Stimulated activated CD4-positive, alpha-beta T cell treated with anti-CD3 and anti-CD28 coated beads, TNF-alpha, amount 100 ng/mL, for 24 hours (primary cell): ENCODE data around the gene OR7C2.

Source experiments
- DNase-seq, 3 experiments: peaks; one replicate each; pipeline ENCODE4 v3.0.0-alpha.2; 2020; ENCODE audit warnings: low read depth in 3 of 3

OR7C2 gene

DNA sequence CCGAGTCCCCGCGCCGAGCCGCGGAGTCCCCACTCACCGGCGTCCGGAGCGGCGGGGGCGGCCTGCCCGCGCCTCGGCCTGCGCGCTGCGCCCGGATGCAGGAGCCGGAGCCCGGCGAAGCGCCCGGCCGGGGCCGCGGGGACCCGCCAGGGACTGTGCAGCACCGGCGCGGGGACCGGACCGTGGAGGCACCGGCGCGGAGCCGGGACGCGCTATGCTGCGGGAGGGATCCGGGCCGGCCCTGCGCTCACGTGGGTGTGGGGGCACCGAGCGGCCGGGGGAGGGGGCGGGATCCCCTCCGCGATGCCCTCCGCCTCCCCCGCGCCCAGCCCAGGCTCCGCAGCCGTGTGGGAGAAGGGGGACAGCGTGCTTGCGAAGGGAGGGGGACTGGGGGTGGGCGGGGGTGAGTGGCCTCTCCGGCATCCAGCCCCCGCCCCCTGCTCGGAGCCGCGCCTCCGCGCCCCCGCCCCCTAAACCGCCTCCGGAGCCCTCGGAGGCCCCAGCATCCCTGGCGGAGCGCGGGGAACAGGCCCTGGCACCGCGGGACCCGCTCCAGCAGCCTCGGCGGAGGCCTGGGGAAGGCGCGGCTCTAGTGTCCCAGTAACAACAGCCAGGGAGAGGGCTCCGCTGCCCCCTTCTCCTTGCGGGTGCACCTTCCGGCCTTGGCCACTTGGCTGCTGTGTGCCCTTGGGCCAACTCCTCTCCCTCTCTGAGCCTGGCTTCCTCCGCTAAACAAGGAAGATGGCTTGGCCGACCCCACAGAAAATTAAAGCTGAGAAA, 38.4 kb downstream of the OR7C2 start, which contains the start of gene SLC1A6:
Gene SLC1A6 (minus strand): TSS at position 389 of the 780 bp plus-strand sequence. CDS start 6,954 bp downstream, outside the sequence.
- DNase-seq: no peak

DNA sequence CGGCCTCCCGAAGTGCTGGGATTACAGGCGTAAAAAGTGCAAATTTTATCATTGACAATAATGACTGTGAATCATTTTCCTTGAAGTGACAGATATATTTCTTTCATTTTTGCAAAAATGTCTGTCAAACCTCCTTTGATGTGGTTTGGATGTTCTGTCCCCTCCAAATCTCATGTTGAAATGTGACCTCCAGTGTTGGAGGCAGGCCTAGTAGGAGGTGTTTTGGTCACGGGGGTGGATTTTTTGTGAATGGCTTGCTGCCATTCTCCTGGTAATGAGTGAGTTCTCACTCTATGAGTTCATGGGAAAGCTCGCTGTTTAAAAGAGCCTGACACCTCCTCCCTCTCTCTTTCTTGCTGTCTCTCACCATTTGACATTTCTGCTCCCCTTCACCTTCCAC, 43.8 kb downstream of the OR7C2 start:
- no peak for DNase-seq
